ENCODE data around the gene RNF213.

The RNF213 gene

GRCh38 chr17:80349751-80350150 is 89.1 kb downstream of the RNF213 start:
- H3K4me3 ChIP-seq (ENCODE audit: low read depth, low read length) = no peak overlapping the region
- in situ Hi-C loops (cut with HindIII; ENCODE audit: low sequenced_read_pairs) = no loop called here
- DNase-seq (ENCODE audit: low read depth, low spot score) = no peak
- no peak for TF ChIP-seq CTCF (IDR thresholded peaks at IDR 0.05; ENCODE audit: low read depth, low read length)

- in situ Hi-C loops (cut with HindIII; ENCODE audit: low sequenced_read_pairs) = no loop called here
- H3K4me3 ChIP-seq (ENCODE audit: low read depth, low read length) = no peak overlapping the region
- no peak for DNase-seq (ENCODE audit: low read depth, low spot score)
- no peak for TF ChIP-seq CTCF (IDR thresholded peaks at IDR 0.05; ENCODE audit: low read depth, low read length)
These were observed 91.7 kb downstream of the RNF213 start for GRCh38 chr17:80352216-80352895.

GRCh38 chr17:80352991-80353665 is 92.5 kb downstream of the RNF213 start:
- no peak overlapping the region for H3K4me3 ChIP-seq (ENCODE audit: low read depth, low read length)
- DNase-seq (ENCODE audit: low read depth, low spot score) = no peak
- in situ Hi-C loops (cut with HindIII; ENCODE audit: low sequenced_read_pairs) = no loop called here
- TF ChIP-seq CTCF (IDR thresholded peaks at IDR 0.05; ENCODE audit: low read depth, low read length) = no peak

GRCh38 chr17:80353718-80354275 is 93.1 kb downstream of the RNF213 start:
- no peak overlapping the region for H3K4me3 ChIP-seq (ENCODE audit: low read depth, low read length)
- in situ Hi-C loops (cut with HindIII; ENCODE audit: low sequenced_read_pairs) = no loop called here
- no peak for TF ChIP-seq CTCF (IDR thresholded peaks at IDR 0.05; ENCODE audit: low read depth, low read length)
- no peak for DNase-seq (ENCODE audit: low read depth, low spot score)

- in situ Hi-C loops (cut with HindIII; ENCODE audit: low sequenced_read_pairs) = no loop called here
- H3K4me3 ChIP-seq (ENCODE audit: low read depth, low read length) = no peak overlapping the region
- DNase-seq (ENCODE audit: low read depth, low spot score) = no peak
- TF ChIP-seq CTCF (IDR thresholded peaks at IDR 0.05; ENCODE audit: low read depth, low read length) = no peak
These were observed 93.7 kb downstream of the RNF213 start for GRCh38 chr17:80354336-80354735.

- no peak overlapping the region for H3K4me3 ChIP-seq (ENCODE audit: low read depth, low read length)
- no peak for DNase-seq (ENCODE audit: low read depth, low spot score)
- no peak for TF ChIP-seq CTCF (IDR thresholded peaks at IDR 0.05; ENCODE audit: low read depth, low read length)
- in situ Hi-C loops (cut with HindIII; ENCODE audit: low sequenced_read_pairs) = no loop called here
These were observed 95.7 kb downstream of the RNF213 start for GRCh38 chr17:80356231-80356856.

All from astrocyte of the spinal cord (primary cell).